Upper lobe of left lung (tissue), 4 donors: ENCODE measurements around the gene TOM1L2.

Experiments used
- CTCF ChIP-seq, 6 experiments: fragments of 450-650 bp in 4 of 6; fragments of 200-600 bp in 2 of 6; sonication (generic) in 2 of 6; IDR thresholded peaks; one replicate each; pipeline ENCODE4 v1.5.1; 2016 to 2019; ENCODE audit warnings: antibody characterized with exemption in 6 of 6
- POLR2A ChIP-seq, 4 donors: fragments of 450-650 bp; IDR thresholded peaks; one replicate each; pipeline ENCODE4 v1.5.1; 2016 to 2017; ENCODE audit warnings: antibody characterized with exemption in 4 of 4, mild to moderate bottlenecking in 2 of 4
- POLR2AphosphoS5 ChIP-seq, 2 donors: sonication (generic); formaldehyde crosslinking; IDR thresholded peaks; one replicate each; pipeline ENCODE4 v1.5.1; 2017; ENCODE audit warnings: antibody characterized with exemption in 2 of 2

GRCh38 chr17:17820046-17820445 lies 152.2 kb downstream of the TOM1L2 start:
- TF ChIP-seq CTCF (IDR thresholded peaks at IDR 0.05) (no peak), POLR2A (IDR thresholded peaks at IDR 0.05) (no peak), POLR2AphosphoS5 (IDR thresholded peaks at IDR 0.05) (no peak)
